HG03575 (cell line): ENCODE results near the gene TCF12.
"Not testable (repeated sequence)": the region's sequence is repeated elsewhere in the genome, so short reads cannot be mapped to it uniquely, and the experiment has no call there.

Source experiments
- ATAC-seq: cut with Tn5 transposase; IDR thresholded peaks from one replicate; pipeline ENCODE4 v1.9.1; 2021; ENCODE audit not compliant: unreplicated experiment, insufficient number of reproducible peaks, low FRiP score; ENCODE audit errors: extremely low read depth

The TCF12 gene

GRCh38 chr15:56940388-56940787, 21.9 kb downstream of the TCF12 start:
- no peak for ATAC-seq

- ATAC-seq: no peak
Measured at GRCh38 chr15:56942118-56942517, 23.7 kb downstream of the TCF12 start.

- no peak for ATAC-seq
Measured at GRCh38 chr15:56943403-56943802, 25.0 kb downstream of the TCF12 start.

GRCh38 chr15:56944485-56944884, 26.0 kb downstream of the TCF12 start:
- no peak for ATAC-seq

GRCh38 chr15:56946150-56946549, 27.7 kb downstream of the TCF12 start:
- no peak for ATAC-seq

GRCh38 chr15:56948000-56948763, 29.7 kb downstream of the TCF12 start:
- ATAC-seq: no peak

GRCh38 chr15:56948764-56949101, 30.3 kb downstream of the TCF12 start:
- no peak for ATAC-seq

- ATAC-seq: no peak
Measured at GRCh38 chr15:56950979-56951378, 32.5 kb downstream of the TCF12 start.

GRCh38 chr15:56953790-56954189, 35.3 kb downstream of the TCF12 start:
- ATAC-seq: no peak

- ATAC-seq: not testable (repeated sequence)
Measured at GRCh38 chr15:56955011-56955410, 36.6 kb downstream of the TCF12 start.

GRCh38 chr15:56956538-56956937, 38.1 kb downstream of the TCF12 start:
- ATAC-seq: no peak

- ATAC-seq: no peak
Measured at GRCh38 chr15:56957812-56958406, 39.5 kb downstream of the TCF12 start.

- no peak for ATAC-seq
Measured at GRCh38 chr15:56959318-56959648, 40.8 kb downstream of the TCF12 start.

- no peak for ATAC-seq
Measured at GRCh38 chr15:56960116-56960515, 41.7 kb downstream of the TCF12 start.

GRCh38 chr15:56963126-56963525, 44.7 kb downstream of the TCF12 start:
- ATAC-seq: no peak

- no peak for ATAC-seq
Measured at GRCh38 chr15:56963710-56964109, 45.3 kb downstream of the TCF12 start.

GRCh38 chr15:56964182-56964581, 45.7 kb downstream of the TCF12 start:
- ATAC-seq: no peak

GRCh38 chr15:56965231-56966013, 47.0 kb downstream of the TCF12 start:
- ATAC-seq: no peak

GRCh38 chr15:56967336-56967735, 48.9 kb downstream of the TCF12 start:
- no peak for ATAC-seq

GRCh38 chr15:56968256-56968655, 49.8 kb downstream of the TCF12 start:
- no peak for ATAC-seq
